Breast epithelium (tissue), 3 donors: ENCODE measurements around the gene ENDOD1.

Experiments used
- POLR2A ChIP-seq: fragments of 450-650 bp; IDR thresholded peaks from one replicate; pipeline ENCODE4 v1.6.1; 2016; ENCODE audit warnings: antibody characterized with exemption, mild to moderate bottlenecking, moderate library complexity
- TF ChIP-seq, protein P1 (sequence below), 3 donors: fragments of 450-650 bp; IDR thresholded peaks; one replicate each; pipeline ENCODE4 v1.5.1; 2016 to 2017; ENCODE audit warnings: antibody characterized with exemption in 3 of 3, mild to moderate bottlenecking in 3 of 3, moderate library complexity in 3 of 3

DNA sequence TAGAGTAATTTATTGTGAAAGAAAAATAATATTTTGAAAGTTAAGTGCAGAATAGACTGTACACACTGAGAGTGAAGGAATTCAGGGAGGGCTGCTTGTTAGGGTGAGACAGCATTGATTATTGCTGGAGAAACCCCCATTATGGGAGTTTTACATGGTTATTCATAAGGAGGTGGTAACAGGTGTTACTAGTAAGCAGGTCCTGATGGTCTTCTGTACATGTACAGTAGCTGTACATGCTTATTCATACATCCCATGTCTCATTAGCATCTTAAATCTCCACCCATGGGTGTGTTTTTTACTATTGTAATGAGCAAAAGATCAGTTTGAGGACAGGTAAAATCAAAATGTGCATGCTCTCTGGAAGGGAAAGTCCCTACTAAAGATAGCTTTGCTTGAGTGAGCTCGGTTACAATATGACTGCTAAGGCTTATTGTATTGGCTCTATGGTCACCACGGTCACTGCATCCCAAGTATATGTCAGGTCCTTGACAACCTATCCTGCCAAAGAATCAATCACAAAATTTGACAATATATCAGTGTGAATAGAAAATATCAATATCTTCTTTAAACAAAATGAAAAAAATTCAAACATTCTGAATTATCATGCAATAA is 34.3 kb upstream of the ENDOD1 start:
- TF ChIP-seq, protein P1, sequence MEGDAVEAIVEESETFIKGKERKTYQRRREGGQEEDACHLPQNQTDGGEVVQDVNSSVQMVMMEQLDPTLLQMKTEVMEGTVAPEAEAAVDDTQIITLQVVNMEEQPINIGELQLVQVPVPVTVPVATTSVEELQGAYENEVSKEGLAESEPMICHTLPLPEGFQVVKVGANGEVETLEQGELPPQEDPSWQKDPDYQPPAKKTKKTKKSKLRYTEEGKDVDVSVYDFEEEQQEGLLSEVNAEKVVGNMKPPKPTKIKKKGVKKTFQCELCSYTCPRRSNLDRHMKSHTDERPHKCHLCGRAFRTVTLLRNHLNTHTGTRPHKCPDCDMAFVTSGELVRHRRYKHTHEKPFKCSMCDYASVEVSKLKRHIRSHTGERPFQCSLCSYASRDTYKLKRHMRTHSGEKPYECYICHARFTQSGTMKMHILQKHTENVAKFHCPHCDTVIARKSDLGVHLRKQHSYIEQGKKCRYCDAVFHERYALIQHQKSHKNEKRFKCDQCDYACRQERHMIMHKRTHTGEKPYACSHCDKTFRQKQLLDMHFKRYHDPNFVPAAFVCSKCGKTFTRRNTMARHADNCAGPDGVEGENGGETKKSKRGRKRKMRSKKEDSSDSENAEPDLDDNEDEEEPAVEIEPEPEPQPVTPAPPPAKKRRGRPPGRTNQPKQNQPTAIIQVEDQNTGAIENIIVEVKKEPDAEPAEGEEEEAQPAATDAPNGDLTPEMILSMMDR (IDR thresholded peaks at IDR 0.05) = no peak
- TF ChIP-seq POLR2A = no peak
